Left lung (tissue), 10 donors: ENCODE measurements around the gene AP1S3. TPM values are rescaled to one million over a fixed set of nuclear protein-coding genes. Genes with fewer than 3 reads are reported as not detected.
A peak's percentile ranks its signal among the peaks of the same experiment; 100 is the strongest.

Source experiments
- ATAC-seq: fragments of 200-7000 bp; cut with Tn5 transposase; one replicate; pipeline ENCODE4 v1.9.1; 2020; ENCODE audit warnings: moderate library complexity
- DNase-seq, 4 donors: peaks; one replicate each; pipeline ENCODE4 v3.0.0-alpha.2; 2013 to 2020
- H3K27ac ChIP-seq, 2 donors: fragments of 200-600 bp; sonication (generic) in 1 of 2; one replicate each; pipeline versions ENCODE4 v1.5.0 to v1.8.0; 2020 to 2021
- H3K27me3 ChIP-seq, 2 donors: fragments of 200-600 bp; sonication (generic) in 1 of 2; one replicate each; pipeline versions ENCODE4 v1.5.0 to v1.8.0; 2020 to 2021
- H3K36me3 ChIP-seq, 2 donors: fragments of 200-600 bp; sonication (generic) in 1 of 2; one replicate each; pipeline versions ENCODE4 v1.5.0 to v1.8.0; 2020 to 2021
- H3K4me1 ChIP-seq, 2 donors: fragments of 200-600 bp; one replicate each; pipeline ENCODE4 v1.8.0; 2021
- H3K4me3 ChIP-seq, 2 donors: fragments of 200-600 bp; sonication (generic) in 1 of 2; one replicate each; pipeline versions ENCODE4 v1.5.0 to v1.8.0; 2020 to 2021; ENCODE audit warnings: mild to moderate bottlenecking in 1 of 2
- H3K9me3 ChIP-seq, 2 donors: fragments of 200-600 bp; sonication (generic) in 1 of 2; one replicate each; pipeline versions ENCODE4 v1.5.0 to v1.8.0; 2020 to 2021
- CTCF ChIP-seq, 2 donors: fragments of 200-600 bp; sonication (generic) in 1 of 2; IDR thresholded peaks; one replicate each; pipeline versions ENCODE4 v1.5.0 to v1.8.0; 2021; ENCODE audit warnings: antibody characterized with exemption in 2 of 2
- intact Hi-C, 2 donors: fragments of 100-400 bp; cut with DNase I; formaldehyde crosslinking; loops; one replicate each; pipeline versions ENCODE4 v1.11.2 to v1.14.2; 2022
- polyA plus RNA-seq, 6 donors: library from polyadenylated mRNA; unstranded; fragments of 120-200 nt; gene quantifications; one replicate each; pipeline ENCODE4 v1.2.1, GENCODE V29; 2013; ENCODE audit not compliant: insufficient read length in 6 of 6
- total RNA-seq, 2 donors: library from RNA; stranded (reverse); fragmentation: NEBNext Ultra II Directional; extraction: Animal tissue kit (Norgen Biotek cat#: 25700); gene quantifications; one replicate each; pipeline ENCODE4 v1.2.1, GENCODE V29; 2021
- donor health status: DM: no; HTN: yes; CAD: no.
- donor health status: DM: no; HTN: no; CAD: no.

The AP1S3 gene
- total and polyA plus RNA-seq, 8 donors = 4.3 to 23.4 (median 5.6) TPM

GRCh38 chr2:223729781-223730180, 107.6 kb downstream of the AP1S3 start:
- H3K9me3 ChIP-seq = no peaks in the 10 kb centered on the region
- ATAC-seq (no peak), DNase-seq (no peak)
- no peaks in the 10 kb centered on the region for H3K4me1 ChIP-seq
- intact Hi-C loops = no loop called here
- H3K27me3 ChIP-seq = no peaks in the 10 kb centered on the region
- no peak overlapping the region for H3K4me3 ChIP-seq
- no peak for TF ChIP-seq CTCF (IDR thresholded peaks at IDR 0.05)
- no peaks in the 10 kb centered on the region for H3K36me3 ChIP-seq
- H3K27ac ChIP-seq = no peak overlapping the region

GRCh38 chr2:223727562-223727961, 109.8 kb downstream of the AP1S3 start:
- peak in 1 of 4 donors; percentile 50 for DNase-seq
- intact Hi-C loops = no loop called here
- H3K27ac ChIP-seq = no peak overlapping the region
- no peaks in the 10 kb centered on the region for H3K36me3 ChIP-seq
- no peaks in the 10 kb centered on the region for H3K9me3 ChIP-seq
- peak; percentile 33 to 56 for TF ChIP-seq CTCF (IDR thresholded peaks at IDR 0.05)
- H3K4me1 ChIP-seq = no peaks in the 10 kb centered on the region
- H3K27me3 ChIP-seq = no peaks in the 10 kb centered on the region
- ATAC-seq = peak; percentile 81
- H3K4me3 ChIP-seq = no peak overlapping the region

GRCh38 chr2:223725986-223726970, 111.1 kb downstream of the AP1S3 start:
- TF ChIP-seq CTCF (IDR thresholded peaks at IDR 0.05) = no peak
- ATAC-seq = no peak
- no peaks in the 10 kb centered on the region for H3K4me1 ChIP-seq
- no peak for DNase-seq
- H3K9me3 ChIP-seq = no peaks in the 10 kb centered on the region
- H3K4me3 ChIP-seq = no peak overlapping the region
- intact Hi-C loops = no loop called here
- no peaks in the 10 kb centered on the region for H3K27me3 ChIP-seq
- peak overlapping the region; percentile 13 to 53 for H3K27ac ChIP-seq
- H3K36me3 ChIP-seq = no peaks in the 10 kb centered on the region

GRCh38 chr2:223725494-223725893, 111.9 kb downstream of the AP1S3 start:
- H3K27me3 ChIP-seq = no peaks in the 10 kb centered on the region
- no peaks in the 10 kb centered on the region for H3K9me3 ChIP-seq
- intact Hi-C loops = no loop called here
- peak in 2 of 4 donors; percentile 33 to 81 for DNase-seq
- no peaks in the 10 kb centered on the region for H3K36me3 ChIP-seq
- no peak for TF ChIP-seq CTCF (IDR thresholded peaks at IDR 0.05)
- no peaks in the 10 kb centered on the region for H3K4me1 ChIP-seq
- ATAC-seq = peak; percentile 92
- H3K27ac ChIP-seq = peak overlapping the region; percentile 13 to 53
- no peak overlapping the region for H3K4me3 ChIP-seq

- ATAC-seq = no peak
- H3K4me1 ChIP-seq = no peaks in the 10 kb centered on the region
- no peaks in the 10 kb centered on the region for H3K9me3 ChIP-seq
- no peak for DNase-seq
- no peaks in the 10 kb centered on the region for H3K27me3 ChIP-seq
- no peaks in the 10 kb centered on the region for H3K36me3 ChIP-seq
- no peak for TF ChIP-seq CTCF (IDR thresholded peaks at IDR 0.05)
- H3K27ac ChIP-seq = peak overlapping the region in 1 of 2 donors; percentile 13
- H3K4me3 ChIP-seq = no peak overlapping the region
- intact Hi-C loops = no loop called here
Measured at GRCh38 chr2:223724861-223725260, 112.5 kb downstream of the AP1S3 start.
